GM21526 (cell line): Measurements from ENCODE around the gene FAAP100.

Source experiments
- ATAC-seq: cut with Tn5 transposase; IDR thresholded peaks from one replicate; pipeline ENCODE4 v1.9.1; 2021; ENCODE audit warnings: moderate library complexity; ENCODE audit not compliant: unreplicated experiment, low FRiP score

Gene FAAP100

DNA sequence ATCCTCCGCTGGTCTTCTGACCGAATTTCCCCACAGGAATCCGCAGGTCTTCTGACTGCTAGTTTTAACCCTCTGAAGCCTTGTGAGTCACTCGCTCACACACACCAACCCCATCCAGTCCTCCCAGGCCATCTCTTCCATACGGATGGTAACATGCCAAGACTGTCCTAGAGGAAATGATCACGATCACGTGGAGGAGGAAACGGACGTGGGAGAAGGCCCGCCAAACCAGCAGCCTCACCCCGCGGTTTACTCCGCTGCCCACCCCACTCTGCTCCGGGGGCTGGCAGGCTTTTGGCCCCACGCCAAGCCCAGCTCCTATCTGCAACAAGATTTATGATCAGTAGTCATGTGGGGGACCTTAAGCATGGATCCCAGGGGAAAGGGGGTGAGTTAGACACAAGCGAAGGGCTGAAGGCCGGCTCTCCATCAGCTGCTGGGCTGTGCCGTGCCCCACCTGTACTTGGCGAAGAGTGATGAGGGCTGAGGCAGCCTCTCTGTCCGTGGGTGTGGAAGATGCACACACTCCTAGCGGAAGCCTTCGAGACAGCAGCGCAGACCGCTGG is 1.5 kb upstream of the FAAP100 start:
- ATAC-seq: no peak

- ATAC-seq: peak; percentile 31
These were observed 964 bp upstream of the FAAP100 start for GRCh38 chr17:81553018-81553615.

DNA sequence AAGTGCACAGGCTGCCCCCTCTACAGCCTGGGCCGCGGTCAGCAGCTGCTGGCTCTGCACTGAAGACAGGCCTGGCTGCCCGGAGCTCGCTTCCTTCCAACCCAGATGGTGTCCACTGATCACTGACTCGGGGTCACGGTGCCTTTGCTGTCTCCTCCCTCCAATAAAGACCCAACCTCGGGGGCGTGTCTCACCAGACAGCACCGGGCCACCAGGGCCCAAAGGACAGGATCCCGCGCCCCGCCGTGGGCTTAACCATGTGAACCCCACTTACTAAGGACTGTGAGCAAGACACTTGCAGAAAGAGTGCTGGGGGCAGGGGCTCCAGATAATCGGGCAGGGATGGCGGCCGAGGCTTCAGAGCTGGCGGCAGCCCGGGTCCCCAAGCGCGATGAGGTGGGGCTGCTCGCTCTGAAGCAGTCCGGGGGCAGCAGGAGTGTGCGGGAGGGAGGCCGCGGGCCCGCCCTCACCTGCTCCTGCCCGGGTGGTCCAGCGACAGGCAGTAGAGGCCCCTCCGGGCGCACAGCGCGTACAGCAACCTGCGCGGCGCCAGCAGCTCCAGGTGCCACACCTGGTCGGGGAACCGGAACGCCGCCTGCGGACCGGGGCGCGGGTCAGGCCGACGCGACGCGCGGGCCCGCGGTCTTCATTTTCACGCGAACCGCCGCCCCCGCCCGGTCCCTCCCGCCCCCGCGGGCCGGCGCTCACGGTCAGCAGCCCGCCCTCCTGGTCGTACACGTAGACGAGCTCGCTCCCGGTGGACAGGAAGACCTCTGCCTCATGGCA is 502 bp downstream of the FAAP100 start:
- peak; percentile 25 for ATAC-seq

DNA sequence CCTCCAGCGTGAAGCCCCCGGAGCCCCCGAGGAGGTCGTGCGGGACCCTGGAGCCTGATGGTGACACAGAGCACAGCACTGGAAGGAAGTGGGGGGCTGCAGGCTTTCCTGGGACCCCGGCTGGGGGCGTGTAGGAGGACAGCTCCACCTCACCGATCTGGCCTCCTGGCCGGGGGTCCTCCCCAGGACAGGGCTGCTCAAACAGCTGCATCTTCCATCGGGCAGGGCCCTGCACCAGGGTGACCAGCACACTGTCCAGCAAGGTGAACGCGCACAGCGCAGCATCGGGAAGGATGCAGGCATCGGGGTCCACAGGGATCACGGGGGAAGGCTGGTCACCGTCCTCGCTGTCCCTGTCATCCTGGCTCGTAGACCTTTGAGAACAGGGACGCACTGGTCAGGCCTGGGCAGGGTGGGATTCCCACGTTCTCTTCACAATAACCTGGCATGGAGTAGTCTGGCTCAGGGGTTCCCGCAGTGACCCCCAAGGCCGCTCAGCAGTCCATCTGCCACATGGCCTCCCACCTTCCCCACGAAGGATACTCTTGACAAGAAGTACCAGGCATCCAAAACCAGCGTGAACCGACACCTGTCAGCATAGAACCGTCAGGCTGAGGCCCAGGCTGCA is 1.2 kb downstream of the FAAP100 start:
- no peak for ATAC-seq

- ATAC-seq: no peak
These were observed 1.9 kb downstream of the FAAP100 start for GRCh38 chr17:81550285-81550684.

GRCh38 chr17:81549826-81550225 is 2.3 kb downstream of the FAAP100 start:
- ATAC-seq: no peak

DNA sequence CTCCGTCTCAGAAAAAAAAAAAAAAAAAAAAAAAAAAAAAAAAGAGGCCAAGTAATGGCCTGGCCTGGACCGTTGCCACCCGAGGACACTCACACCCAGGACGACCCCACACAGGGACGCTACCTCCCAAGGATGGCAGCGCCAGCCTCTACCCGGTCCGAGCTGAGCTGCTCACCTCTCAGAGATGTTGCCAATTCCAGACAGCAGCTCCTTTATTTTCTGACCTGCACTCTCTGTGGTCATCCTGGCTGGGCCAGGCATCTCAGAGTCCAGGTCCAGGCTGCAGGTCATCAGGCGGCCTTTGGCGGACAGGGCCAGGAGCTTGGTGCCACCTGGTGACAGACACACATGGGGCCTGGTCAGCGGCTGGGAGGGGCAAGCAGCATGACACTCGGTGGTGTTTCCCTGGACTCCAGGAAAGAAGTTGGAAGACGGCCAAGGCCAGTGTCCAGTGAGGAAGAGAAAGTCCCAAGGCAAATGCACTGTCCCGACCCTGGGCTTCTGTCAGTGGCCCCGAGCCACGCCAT is 3.1 kb downstream of the FAAP100 start:
- no peak for ATAC-seq

- no peak for ATAC-seq
These were observed 4.6 kb downstream of the FAAP100 start for GRCh38 chr17:81547614-81547982.

GRCh38 chr17:81546906-81547613 is 5.1 kb downstream of the FAAP100 start:
- no peak for ATAC-seq

DNA sequence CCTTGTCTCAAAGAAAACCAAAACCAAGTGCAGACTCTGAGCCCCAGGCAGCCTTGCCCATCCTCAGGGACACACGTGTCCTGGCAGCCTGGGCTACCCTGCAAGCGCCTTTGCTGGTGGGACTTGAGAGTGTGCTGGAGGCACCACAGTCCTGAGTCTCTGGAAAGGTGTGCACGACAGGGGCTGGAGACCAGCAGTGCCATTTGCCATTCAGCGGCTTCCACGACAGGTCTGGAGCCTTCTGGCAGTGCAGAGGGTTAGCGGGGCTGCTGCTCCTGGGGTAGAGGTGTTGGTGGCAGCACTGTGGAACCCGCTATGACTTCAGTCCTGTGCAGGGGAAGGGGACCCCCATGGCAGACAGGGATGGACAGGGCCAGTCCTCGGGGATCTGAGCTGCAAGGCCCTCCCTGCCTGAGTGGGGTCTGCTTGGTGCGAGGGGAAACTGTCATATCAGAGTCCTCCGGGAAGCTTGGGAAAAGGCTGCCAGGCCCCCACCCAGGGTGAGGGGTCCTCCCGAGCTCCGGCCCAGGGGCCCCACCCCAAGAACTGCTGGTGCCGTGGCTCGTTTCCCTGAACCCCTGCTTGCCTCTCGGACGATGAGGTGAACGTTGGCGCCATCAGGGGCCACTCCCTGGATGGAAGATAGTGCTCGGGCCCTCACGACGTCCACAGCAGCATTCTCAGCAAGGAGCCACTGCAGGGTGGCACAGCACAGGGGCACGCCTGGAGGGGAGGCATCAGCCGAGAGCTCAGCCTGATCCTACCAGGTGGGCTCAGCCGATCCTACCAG is 6.8 kb downstream of the FAAP100 start:
- ATAC-seq: no peak

DNA sequence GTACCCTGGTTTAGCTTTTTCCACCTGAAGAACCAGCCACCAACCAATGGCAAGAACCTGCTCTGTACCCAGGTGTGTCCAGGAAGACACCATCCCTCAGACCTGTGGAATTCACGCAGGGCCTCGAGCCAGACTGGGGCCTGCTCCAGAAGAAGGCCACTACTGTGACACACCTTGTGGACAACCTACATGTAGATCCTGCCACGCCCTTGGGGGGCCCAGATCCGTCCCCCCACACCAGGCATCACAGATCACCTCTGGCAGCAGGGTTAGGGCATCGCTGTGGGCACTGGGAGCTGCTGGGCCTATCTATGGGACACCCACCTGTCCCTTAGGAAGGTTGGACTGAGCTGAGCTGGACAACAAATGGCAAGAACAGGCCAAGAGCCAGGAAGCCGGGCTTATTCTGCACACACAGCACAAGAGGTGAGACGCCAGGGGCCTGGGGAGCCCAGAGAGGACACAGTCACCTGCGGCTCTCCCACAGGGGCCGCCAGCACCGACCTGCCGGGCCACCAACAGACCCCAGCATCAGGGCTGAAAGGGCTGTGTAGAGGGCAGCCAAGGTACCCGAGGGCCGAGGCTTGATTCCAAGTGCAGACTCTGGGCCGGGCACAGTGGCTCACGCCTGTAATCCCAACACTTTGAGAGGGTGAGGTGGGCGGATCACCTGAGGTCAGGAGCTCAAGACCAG is 7.7 kb downstream of the FAAP100 start:
- no peak for ATAC-seq

- no peak for ATAC-seq
These were observed 8.4 kb downstream of the FAAP100 start for GRCh38 chr17:81543756-81544155.

DNA sequence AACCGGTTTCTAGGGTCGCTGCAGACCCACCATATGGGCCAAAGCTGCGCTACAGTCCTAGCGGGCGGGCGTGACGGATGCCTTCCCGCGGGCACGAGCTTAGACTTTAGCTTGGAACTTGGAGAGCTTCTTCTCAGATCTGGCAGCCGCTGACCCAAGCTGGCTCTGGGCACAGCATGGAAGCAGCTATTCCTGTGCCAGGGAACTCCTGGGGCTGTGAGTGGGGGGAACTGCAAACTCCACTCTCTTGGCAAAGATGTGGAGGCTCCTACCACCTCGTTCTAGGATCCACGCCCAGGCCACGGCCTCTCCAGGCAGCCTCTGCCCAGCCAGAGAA is 8.8 kb downstream of the FAAP100 start:
- no peak for ATAC-seq

GRCh38 chr17:81542431-81543338 is 9.5 kb downstream of the FAAP100 start:
- no peak for ATAC-seq

GRCh38 chr17:81541123-81541522 is 11.0 kb downstream of the FAAP100 start:
- ATAC-seq: no peak

DNA sequence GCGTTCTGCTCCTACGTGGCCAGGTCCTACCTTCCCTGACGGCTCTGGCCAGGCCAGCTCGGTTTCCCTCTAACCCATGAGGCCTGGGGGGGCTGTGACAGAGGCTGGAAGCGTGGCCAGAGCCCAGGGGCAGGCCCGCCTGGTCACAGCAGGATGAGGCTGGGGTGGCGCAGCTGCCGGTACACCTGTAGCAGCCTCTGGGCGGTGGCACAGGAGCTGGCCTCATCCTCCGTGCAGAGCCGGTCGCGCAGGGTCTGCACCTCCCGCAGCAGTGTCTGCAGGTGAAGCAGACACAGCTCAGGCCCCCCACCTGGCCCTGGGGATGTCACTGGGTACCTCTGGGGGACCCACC is 11.5 kb downstream of the FAAP100 start:
- no peak for ATAC-seq

DNA sequence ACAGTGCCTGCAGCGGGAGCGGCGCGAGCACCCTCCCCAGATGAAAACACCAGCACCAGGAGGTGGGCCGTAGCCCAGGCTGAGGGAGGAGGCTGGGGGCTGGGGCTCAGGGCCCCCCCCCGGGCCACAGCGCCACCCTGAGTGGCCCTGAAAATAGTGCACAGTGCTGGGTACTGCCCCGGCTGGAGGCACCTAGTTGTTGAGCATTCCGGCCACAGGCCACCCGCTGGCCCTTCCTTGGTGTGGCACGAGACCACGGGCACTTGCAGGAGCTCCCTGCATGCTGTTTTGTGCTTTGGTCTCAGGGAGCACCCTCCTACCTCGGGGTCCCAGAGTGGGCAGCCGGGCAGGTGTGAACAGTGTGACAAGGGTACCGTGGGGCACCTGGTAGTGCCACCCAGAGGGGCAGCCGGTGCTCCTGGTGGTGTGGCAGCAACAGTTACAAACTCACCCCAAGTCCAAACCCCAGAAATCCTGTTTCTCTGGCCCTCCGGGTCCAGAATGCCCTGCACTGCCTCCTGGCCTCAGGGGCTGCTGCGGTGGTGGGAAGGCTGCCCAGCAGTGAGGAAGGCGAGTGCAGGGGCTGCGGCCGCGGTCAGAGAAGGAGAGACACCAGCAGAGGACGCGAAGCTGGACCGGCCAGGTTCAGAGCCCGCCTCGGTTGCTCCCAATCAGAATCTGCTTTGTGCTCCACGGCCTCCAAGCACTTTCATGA is 12.0 kb downstream of the FAAP100 start:
- no peak for ATAC-seq

DNA sequence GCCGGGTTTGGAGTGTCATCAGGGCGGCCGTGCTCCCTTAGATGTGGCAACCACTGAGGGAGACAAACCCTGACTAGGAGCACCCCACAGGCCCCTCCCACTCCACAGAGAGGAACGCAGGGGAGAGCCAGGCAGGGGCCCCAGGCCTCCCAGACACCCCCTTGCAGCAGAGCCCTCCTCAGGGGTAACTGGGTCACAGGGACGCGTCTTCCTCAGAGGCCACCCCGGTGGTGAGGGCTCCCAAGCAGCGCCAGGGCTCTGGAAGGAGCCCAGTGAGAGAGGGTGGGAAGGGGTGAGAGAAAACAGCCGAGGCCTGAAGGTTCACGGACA is 12.6 kb downstream of the FAAP100 start:
- ATAC-seq: no peak
